ENCODE measurements around the gene ASS1. TPM values are rescaled to one million over a fixed set of nuclear protein-coding genes. Genes with fewer than 3 reads are reported as not detected.

The ASS1 gene
- total RNA-seq, 1 donor from 2014 or later: 162 TPM

- no peak overlapping the region for H3K27ac ChIP-seq
- peaks cover 9% of the 10 kb centered on the region for H3K27me3 ChIP-seq
- intact Hi-C loops (cut with DNase I): no loop called here
- TF ChIP-seq CTCF (IDR thresholded peaks at IDR 0.05): no peak
- H3K4me1 ChIP-seq: peaks cover 3 to 10% of the 10 kb centered on the region in 2 donors
- no peaks in the 10 kb centered on the region for H3K9me3 ChIP-seq
- no peak for DNase-seq (ENCODE audit: low spot score in 2 of 2)
- H3K4me3 ChIP-seq: no peak overlapping the region
- H3K36me3 ChIP-seq: no peaks in the 10 kb centered on the region
Observed at GRCh38 chr9:130429381-130429780, 15.4 kb upstream of the ASS1 start.

- Histone ChIP-seq H3K27ac (no peak overlapping the region), H3K36me3 (no peaks in the 10 kb centered on the region), H3K4me1 (peaks cover 3 to 10% of the 10 kb centered on the region in 2 donors)
Observed at GRCh38 chr9:130429831-130430230, 14.9 kb upstream of the ASS1 start.

GRCh38 chr9:130430232-130430631 lies 14.5 kb upstream of the ASS1 start:
- H3K36me3 ChIP-seq: no peaks in the 10 kb centered on the region
- intact Hi-C loops (cut with DNase I): no loop called here

More at GRCh38 chr9:130429831-130430230, 14.9 kb upstream of the ASS1 start:
- TF ChIP-seq CTCF (IDR thresholded peaks at IDR 0.05): no peak
- H3K27me3 ChIP-seq: peaks cover 9% of the 10 kb centered on the region
- intact Hi-C loops (cut with DNase I): no loop called here
- H3K9me3 ChIP-seq: no peaks in the 10 kb centered on the region
- H3K4me3 ChIP-seq: no peak overlapping the region
- DNase-seq (ENCODE audit: low spot score in 2 of 2): no peak

GRCh38 chr9:130430734-130431535 lies 13.8 kb upstream of the ASS1 start:
- Histone ChIP-seq H3K36me3 (no peaks in the 10 kb centered on the region), H3K27me3 (peaks cover 9% of the 10 kb centered on the region), H3K4me1 (peaks cover 3 to 10% of the 10 kb centered on the region in 2 donors), H3K9me3 (no peaks in the 10 kb centered on the region), H3K4me3 (no peak overlapping the region), H3K27ac (no peak overlapping the region)
- no peak for DNase-seq (ENCODE audit: low spot score in 2 of 2)
- TF ChIP-seq CTCF (IDR thresholded peaks at IDR 0.05): no peak
- intact Hi-C loops (cut with DNase I): no loop called here

More at GRCh38 chr9:130430232-130430631, 14.5 kb upstream of the ASS1 start:
- DNase-seq (ENCODE audit: low spot score in 2 of 2): no peak
- H3K27me3 ChIP-seq: peaks cover 9% of the 10 kb centered on the region
- no peak for TF ChIP-seq CTCF (IDR thresholded peaks at IDR 0.05)
- H3K4me1 ChIP-seq: peaks cover 3 to 10% of the 10 kb centered on the region in 2 donors
- no peaks in the 10 kb centered on the region for H3K9me3 ChIP-seq
- H3K27ac ChIP-seq: no peak overlapping the region
- H3K4me3 ChIP-seq: no peak overlapping the region

GRCh38 chr9:130431536-130432303 lies 13.0 kb upstream of the ASS1 start:
- no peaks in the 10 kb centered on the region for H3K9me3 ChIP-seq
- no peak for DNase-seq (ENCODE audit: low spot score in 2 of 2)
- H3K27me3 ChIP-seq: peaks cover 9% of the 10 kb centered on the region
- H3K27ac ChIP-seq: no peak overlapping the region
- H3K4me1 ChIP-seq: peaks cover 3 to 10% of the 10 kb centered on the region in 2 donors
- H3K36me3 ChIP-seq: no peaks in the 10 kb centered on the region
- H3K4me3 ChIP-seq: no peak overlapping the region
- TF ChIP-seq CTCF (IDR thresholded peaks at IDR 0.05): no peak
- intact Hi-C loops (cut with DNase I): no loop called here

Measured in ascending aorta (tissue), 2 donors.